Caco-2 (cell line): Measurements from ENCODE around the gene SAG. TPM values are rescaled to one million over a fixed set of nuclear protein-coding genes. Genes with fewer than 3 reads are reported as not detected.

Source experiments
- BruUV-seq: library from RNA; stranded (reverse); fragments of 400-500 nt; replicated peaks from 2 replicates; lab custom pipeline; 2021; lab: Mats Ljungman, UMichigan
- CTCF ChIA-PET: fragments of 300-600 bp; sonication (Branson Sonifier 250); formaldehyde crosslinking; loops from one replicate; lab custom pipeline; 2022; ENCODE audit warnings: antibody characterized with exemption; lab: Charles Lee
- POLR2A ChIA-PET: fragments of 300-600 bp; sonication (Branson Sonifier 250); formaldehyde crosslinking; loops from one replicate; lab custom pipeline; 2022; ENCODE audit warnings: antibody characterized with exemption; lab: Charles Lee
- DNase-seq, 2 experiments: peaks; one replicate each; pipeline versions ENCODE4 v3.0.0 to v3.0.0-alpha.2; 2020 to 2022
- H3K27me3 ChIP-seq: replicated peaks from 2 replicates; pipeline ENCODE4 v1.6.0; 2011; ENCODE audit warnings: low read length; ENCODE audit not compliant: control insufficient read depth, insufficient read depth
- H3K36me3 ChIP-seq: 2 replicates; pipeline ENCODE4 v1.5.1; 2011; ENCODE audit warnings: low read length; ENCODE audit not compliant: control insufficient read depth, insufficient read depth
- H3K4me1 ChIP-seq: fragments of 250-450 bp; sonication (Bioruptor Pico); 2 replicates; pipeline ENCODE4 v1.5.1; 2020; ENCODE audit warnings: mild to moderate bottlenecking
- H3K4me3 ChIP-seq: 2 replicates; pipeline ENCODE4 v1.5.1; 2011; ENCODE audit warnings: low read depth, mild to moderate bottlenecking, control low read depth, low read length
- H3K9me3 ChIP-seq: fragments of 250-450 bp; sonication (Bioruptor Pico); 2 replicates; pipeline ENCODE4 v1.5.1; 2020; ENCODE audit warnings: mild to moderate bottlenecking, moderate library complexity
- H3K27ac Mint-ChIP-seq: one replicate; pipeline ENCODE4 v1.8.0; 2022; ENCODE audit warnings: mixed read lengths; ENCODE audit not compliant: unreplicated experiment
- H3K27me3 Mint-ChIP-seq: one replicate; pipeline ENCODE4 v1.8.0; 2022; ENCODE audit warnings: mixed read lengths; ENCODE audit not compliant: insufficient read depth, unreplicated experiment
- H3K36me3 Mint-ChIP-seq: one replicate; pipeline ENCODE4 v1.8.0; 2022; ENCODE audit warnings: mild to moderate bottlenecking, mixed read lengths; ENCODE audit not compliant: insufficient read depth, unreplicated experiment
- H3K4me1 Mint-ChIP-seq: one replicate; pipeline ENCODE4 v1.8.0; 2022; ENCODE audit warnings: low read depth, mixed read lengths; ENCODE audit not compliant: unreplicated experiment
- H3K4me3 Mint-ChIP-seq: one replicate; pipeline ENCODE4 v1.8.0; 2022; ENCODE audit warnings: mild to moderate bottlenecking, moderate library complexity, mixed read lengths; ENCODE audit not compliant: unreplicated experiment
- H3K9me3 Mint-ChIP-seq: one replicate; pipeline ENCODE4 v1.8.0; 2022; ENCODE audit warnings: mixed read lengths; ENCODE audit not compliant: unreplicated experiment
- intact Hi-C: fragments of 100-400 bp; cut with micrococcal nuclease; formaldehyde crosslinking; loops from one replicate; pipeline ENCODE4 v1.10.0; 2022; ENCODE audit not compliant: unreplicated experiment
- total RNA-seq: library from RNA; stranded (reverse); gene quantifications from 2 replicates; pipeline ENCODE4 v1.2.3, GENCODE V29; 2022
- TF ChIP-seq, protein P1 (sequence below), 2 experiments: fragments of 200-600 bp in 1 of 2; IDR thresholded peaks; 1 replicate in 1 of 2; 2 replicates in 1 of 2; pipeline versions ENCODE4 v1.5.1 to v1.8.0; 2011 to 2022; ENCODE audit warnings: antibody characterized with exemption in 1 of 2, control low read depth in 1 of 2, inconsistent platforms in 1 of 2, low read depth in 1 of 2, low read length in 1 of 2, mild to moderate bottlenecking in 1 of 2, moderate library complexity in 1 of 2; ENCODE audit not compliant: insufficient read depth in 1 of 2, severe bottlenecking in 1 of 2, unreplicated experiment in 1 of 2

The SAG gene
- total RNA-seq, 1 experiment from 2014 or later, result not detected

DNA sequence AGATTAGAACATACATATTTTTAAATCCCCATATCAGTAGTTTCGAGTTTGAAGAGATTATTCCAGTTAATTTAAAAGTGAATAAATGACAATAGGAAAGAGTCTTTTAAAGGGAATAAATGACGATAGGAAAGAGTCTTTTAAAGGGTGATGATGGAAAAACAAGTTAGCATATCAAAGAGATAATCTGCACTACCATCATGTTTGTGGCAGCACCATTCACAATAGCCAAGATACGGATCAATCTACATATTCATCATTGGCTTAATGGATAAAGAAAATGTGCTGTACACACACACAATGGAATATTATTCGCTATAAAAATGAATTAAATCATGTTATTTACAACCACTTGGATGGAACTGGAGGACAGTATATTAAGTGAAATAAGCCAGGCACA, 41.1 kb upstream of the SAG start:
- TF ChIP-seq, protein P1, sequence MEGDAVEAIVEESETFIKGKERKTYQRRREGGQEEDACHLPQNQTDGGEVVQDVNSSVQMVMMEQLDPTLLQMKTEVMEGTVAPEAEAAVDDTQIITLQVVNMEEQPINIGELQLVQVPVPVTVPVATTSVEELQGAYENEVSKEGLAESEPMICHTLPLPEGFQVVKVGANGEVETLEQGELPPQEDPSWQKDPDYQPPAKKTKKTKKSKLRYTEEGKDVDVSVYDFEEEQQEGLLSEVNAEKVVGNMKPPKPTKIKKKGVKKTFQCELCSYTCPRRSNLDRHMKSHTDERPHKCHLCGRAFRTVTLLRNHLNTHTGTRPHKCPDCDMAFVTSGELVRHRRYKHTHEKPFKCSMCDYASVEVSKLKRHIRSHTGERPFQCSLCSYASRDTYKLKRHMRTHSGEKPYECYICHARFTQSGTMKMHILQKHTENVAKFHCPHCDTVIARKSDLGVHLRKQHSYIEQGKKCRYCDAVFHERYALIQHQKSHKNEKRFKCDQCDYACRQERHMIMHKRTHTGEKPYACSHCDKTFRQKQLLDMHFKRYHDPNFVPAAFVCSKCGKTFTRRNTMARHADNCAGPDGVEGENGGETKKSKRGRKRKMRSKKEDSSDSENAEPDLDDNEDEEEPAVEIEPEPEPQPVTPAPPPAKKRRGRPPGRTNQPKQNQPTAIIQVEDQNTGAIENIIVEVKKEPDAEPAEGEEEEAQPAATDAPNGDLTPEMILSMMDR (IDR thresholded peaks at IDR 0.05; ENCODE audit: insufficient read depth in 1 of 2, low read depth in 1 of 2, low read length in 1 of 2, severe bottlenecking in 1 of 2, unreplicated experiment in 1 of 2), result no peak
- Histone ChIP-seq H3K36me3 (no peaks in the 10 kb centered on the region; the same call in 1 of the 2 replicates), H3K27me3 (no peaks in the 10 kb centered on the region), H3K4me3 (no peak overlapping the region), H3K9me3 (no peaks in the 10 kb centered on the region), H3K4me1 (no peaks in the 10 kb centered on the region)
- no peak for DNase-seq
- Mint-ChIP-seq H3K4me3 (no peak overlapping the region), H3K36me3 (peaks cover 77% of the 10 kb centered on the region), H3K9me3 (no peaks in the 10 kb centered on the region), H3K27me3 (no peaks in the 10 kb centered on the region), H3K4me1 (no peaks in the 10 kb centered on the region), H3K27ac (no peak overlapping the region)
- BruUV-seq, result no TSS peak
- ChIA-PET CTCF (no interaction called here), POLR2A (no interaction called here)
- intact Hi-C loops, result no loop called here

DNA sequence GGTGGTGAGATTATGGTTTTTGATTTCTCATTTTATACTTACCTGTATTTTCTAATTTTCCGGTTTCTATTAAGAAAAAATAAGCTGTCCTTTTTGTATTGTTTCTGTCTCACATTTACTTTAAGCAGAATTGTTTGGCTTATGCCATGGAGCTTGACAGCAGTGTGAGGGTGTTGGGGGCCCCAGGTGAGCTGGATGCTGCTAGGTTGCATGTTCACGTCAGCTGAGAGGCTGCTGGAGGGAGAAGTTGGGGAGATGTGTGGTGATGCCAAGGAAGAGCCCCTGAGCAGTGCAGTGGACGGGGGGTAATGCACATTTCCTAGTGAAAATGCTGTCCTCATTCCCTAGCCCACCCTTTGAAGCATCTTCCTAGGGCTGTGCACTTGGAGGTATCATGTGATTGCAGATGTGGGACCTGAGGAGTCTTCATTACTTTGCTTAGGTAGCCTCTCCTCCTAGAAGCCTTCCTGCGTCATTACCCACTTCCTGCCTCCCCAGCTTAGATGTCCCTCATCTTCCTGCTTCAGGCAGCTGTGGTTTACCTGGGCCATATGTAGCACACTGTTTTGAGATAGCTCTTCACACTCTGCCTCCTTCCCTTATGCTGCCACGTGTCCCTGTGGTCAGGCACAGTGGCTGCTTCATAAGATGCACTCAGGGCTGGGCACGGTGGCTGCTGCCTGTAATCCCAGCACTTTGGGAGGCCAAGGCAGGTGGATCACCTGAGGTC, 39.9 kb upstream of the SAG start:
- H3K27ac Mint-ChIP-seq, result no peak overlapping the region
- H3K9me3 Mint-ChIP-seq, result no peaks in the 10 kb centered on the region
- no peak overlapping the region for H3K4me3 Mint-ChIP-seq
- H3K4me1 Mint-ChIP-seq, result no peaks in the 10 kb centered on the region
- no TSS peak for BruUV-seq
- TF ChIP-seq, protein P1 (IDR thresholded peaks at IDR 0.05; ENCODE audit: insufficient read depth in 1 of 2, low read depth in 1 of 2, low read length in 1 of 2, severe bottlenecking in 1 of 2, unreplicated experiment in 1 of 2), result no peak
- POLR2A ChIA-PET, result no interaction called here
- Histone ChIP-seq H3K9me3 (no peaks in the 10 kb centered on the region), H3K27me3 (no peaks in the 10 kb centered on the region), H3K36me3 (no peaks in the 10 kb centered on the region; the same call in 1 of the 2 replicates), H3K4me3 (no peak overlapping the region), H3K4me1 (no peaks in the 10 kb centered on the region)
- intact Hi-C loops, result no loop called here
- CTCF ChIA-PET, result no interaction called here
- no peak for DNase-seq
- peaks cover 67% of the 10 kb centered on the region for H3K36me3 Mint-ChIP-seq
- H3K27me3 Mint-ChIP-seq, result no peaks in the 10 kb centered on the region

DNA sequence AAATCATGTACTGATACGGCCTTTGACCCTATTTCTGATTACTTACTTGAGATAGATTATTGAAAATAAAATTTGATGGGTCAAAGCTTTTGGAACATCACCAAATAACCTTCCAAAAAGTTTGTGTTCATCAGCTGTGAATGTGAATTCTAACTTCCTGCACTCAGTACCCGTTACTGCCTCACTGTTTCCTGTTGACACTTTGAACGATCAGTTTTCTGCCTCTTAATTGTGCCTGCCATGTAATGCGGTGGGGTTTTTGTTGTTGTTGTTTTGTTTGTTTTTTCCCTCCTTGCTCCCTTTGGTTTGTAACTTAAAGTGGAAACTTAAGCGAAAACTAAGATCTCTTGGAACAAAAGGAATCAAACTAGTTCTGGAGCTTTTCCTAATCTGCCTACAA, 37.2 kb upstream of the SAG start:
- H3K36me3 Mint-ChIP-seq, result peaks cover 60% of the 10 kb centered on the region
- TF ChIP-seq, protein P1 (IDR thresholded peaks at IDR 0.05; ENCODE audit: insufficient read depth in 1 of 2, low read depth in 1 of 2, low read length in 1 of 2, severe bottlenecking in 1 of 2, unreplicated experiment in 1 of 2), result no peak
- H3K9me3 ChIP-seq, result no peaks in the 10 kb centered on the region
- no peaks in the 10 kb centered on the region for H3K27me3 ChIP-seq
- H3K9me3 Mint-ChIP-seq, result no peaks in the 10 kb centered on the region
- no peak overlapping the region for H3K27ac Mint-ChIP-seq
- no peaks in the 10 kb centered on the region; the same call in 1 of the 2 replicates for H3K36me3 ChIP-seq
- H3K4me1 Mint-ChIP-seq, result no peaks in the 10 kb centered on the region
- no TSS peak for BruUV-seq
- intact Hi-C loops, result no loop called here
- no peak overlapping the region for H3K4me3 ChIP-seq
- DNase-seq, result no peak
- no peaks in the 10 kb centered on the region for H3K27me3 Mint-ChIP-seq
- no peaks in the 10 kb centered on the region for H3K4me1 ChIP-seq
- ChIA-PET POLR2A (no interaction called here), CTCF (no interaction called here)
- H3K4me3 Mint-ChIP-seq, result no peak overlapping the region
